ENCODE results near the gene RBP3.

The RBP3 gene

GRCh38 chr10:47348138-47348651, at the start of gene RBP3:
TSS of gene RBP3 (plus strand) at chr10:47348363. CDS start at chr10:47348485, 122 bp downstream.
- DNase-seq (ENCODE audit: low spot score): no peak

GRCh38 chr10:47298715-47299114, 49.4 kb upstream of the RBP3 start:
- DNase-seq (ENCODE audit: low spot score): no peak

GRCh38 chr10:47299611-47300428, 48.3 kb upstream of the RBP3 start, which contains the start of gene GDF10:
TSS of gene GDF10 (plus strand) at chr10:47300197. CDS start at chr10:47300652, 455 bp downstream.
- no peak for DNase-seq (ENCODE audit: low spot score)

- DNase-seq (ENCODE audit: low spot score): no peak
These were observed 47.7 kb upstream of the RBP3 start for GRCh38 chr10:47300429-47300931.

- no peak for DNase-seq (ENCODE audit: low spot score)
These were observed 46.3 kb upstream of the RBP3 start for GRCh38 chr10:47301833-47302232.

GRCh38 chr10:47303105-47303504, 45.1 kb upstream of the RBP3 start:
- no peak for DNase-seq (ENCODE audit: low spot score)

GRCh38 chr10:47303866-47304265, 44.3 kb upstream of the RBP3 start:
- no peak for DNase-seq (ENCODE audit: low spot score)

- no peak for DNase-seq (ENCODE audit: low spot score)
These were observed 42.6 kb upstream of the RBP3 start for GRCh38 chr10:47305566-47305965.

- DNase-seq (ENCODE audit: low spot score): no peak
These were observed 41.6 kb upstream of the RBP3 start for GRCh38 chr10:47306387-47307210.

GRCh38 chr10:47307381-47307780, 40.8 kb upstream of the RBP3 start:
- no peak for DNase-seq (ENCODE audit: low spot score)

- no peak for DNase-seq (ENCODE audit: low spot score)
These were observed 39.4 kb upstream of the RBP3 start for GRCh38 chr10:47308775-47309174.

GRCh38 chr10:47309408-47310089, 38.6 kb upstream of the RBP3 start:
- DNase-seq (ENCODE audit: low spot score): no peak

- no peak for DNase-seq (ENCODE audit: low spot score)
These were observed 38.1 kb upstream of the RBP3 start for GRCh38 chr10:47310090-47310505.

- DNase-seq (ENCODE audit: low spot score): no peak
These were observed 36.8 kb upstream of the RBP3 start for GRCh38 chr10:47311193-47311931.

GRCh38 chr10:47311932-47312662, 36.1 kb upstream of the RBP3 start:
- DNase-seq (ENCODE audit: low spot score): peak; percentile 80

GRCh38 chr10:47312663-47312995, 35.5 kb upstream of the RBP3 start:
- DNase-seq (ENCODE audit: low spot score): no peak

- no peak for DNase-seq (ENCODE audit: low spot score)
These were observed 33.7 kb upstream of the RBP3 start for GRCh38 chr10:47314416-47314970.

GRCh38 chr10:47315421-47315820, 32.7 kb upstream of the RBP3 start:
- DNase-seq (ENCODE audit: low spot score): no peak

GRCh38 chr10:47316131-47316530, 32.0 kb upstream of the RBP3 start:
- no peak for DNase-seq (ENCODE audit: low spot score)

- no peak for DNase-seq (ENCODE audit: low spot score)
These were observed 30.9 kb upstream of the RBP3 start for GRCh38 chr10:47317251-47317650.
